HEK293 (cell line): Measurements from ENCODE around the gene LRRC4C.

Experiments used
- CTCF ChIA-PET: fragments of 350-600 bp; formaldehyde crosslinking; extraction: SDS; loops from one replicate; lab custom pipeline; 2021; ENCODE audit warnings: antibody characterized with exemption; lab: Yijun Ruan, JAX
- POLR2A ChIA-PET: fragments of 300-600 bp; formaldehyde crosslinking; extraction: SDS; loops from one replicate; lab custom pipeline; 2020; ENCODE audit warnings: antibody characterized with exemption, inconsistent platforms; lab: Yijun Ruan, JAX
- H3K27ac ChIP-seq: fragments of 200-500 bp; sonication (Bioruptor generic); 2 replicates; pipeline ENCODE4 v1.5.1; 2014; ENCODE audit warnings: low read depth, low read length, control low read depth, inconsistent platforms; ENCODE audit errors: extremely low read depth
- H3K36me3 ChIP-seq, 2 experiments: fragments of 200-500 bp in 1 of 2; sonication (Bioruptor generic) in 1 of 2; 1 replicate in 1 of 2; 2 replicates in 1 of 2; pipeline ENCODE4 v1.5.1; 2014 to 2017; ENCODE audit warnings: inconsistent platforms in 2 of 2, low read length in 2 of 2; ENCODE audit not compliant: control insufficient read depth in 2 of 2, insufficient read depth in 1 of 2
- H3K4me1 ChIP-seq: fragments of 200-500 bp; sonication (Bioruptor generic); 2 replicates; pipeline ENCODE4 v1.5.1; 2014; ENCODE audit warnings: mild to moderate bottlenecking, low read length, inconsistent platforms; ENCODE audit not compliant: control insufficient read depth, insufficient read depth
- H3K4me3 ChIP-seq: 2 replicates; pipeline ENCODE4 v1.5.1; 2011; ENCODE audit warnings: low read depth, mild to moderate bottlenecking, control low read depth, low read length, moderate library complexity
- H3K9me3 ChIP-seq: fragments of 200-500 bp; sonication (Bioruptor generic); 2 replicates; pipeline ENCODE4 v1.5.1; 2014; ENCODE audit warnings: low read depth, low read length, inconsistent platforms; ENCODE audit not compliant: control insufficient read depth, insufficient read depth
- GLIS2 ChIP-seq: fragments of 450-650 bp; formaldehyde crosslinking; IDR thresholded peaks from 2 replicates; pipeline ENCODE4 v1.5.1; 2016; ENCODE audit warnings: missing biosample characterization, missing genetic modification characterization
- HIC1 ChIP-seq: fragments of 450-650 bp; formaldehyde crosslinking; IDR thresholded peaks from 2 replicates; pipeline ENCODE4 v1.5.1; 2016; ENCODE audit warnings: missing biosample characterization, missing genetic modification characterization
- IKZF3 ChIP-seq: fragments of 450-650 bp; IDR thresholded peaks from 2 replicates; pipeline ENCODE4 v1.5.0; 2018; ENCODE audit warnings: missing biosample characterization, mild to moderate bottlenecking, missing genetic modification characterization, moderate library complexity
- KLF1 ChIP-seq: fragments of 450-650 bp; formaldehyde crosslinking; IDR thresholded peaks from 2 replicates; pipeline ENCODE4 v1.5.1; 2016; ENCODE audit warnings: missing biosample characterization, missing genetic modification characterization
- MEIS1 ChIP-seq: sonication (generic); formaldehyde crosslinking; IDR thresholded peaks from 2 replicates; pipeline ENCODE4 v1.8.1; 2022; ENCODE audit warnings: missing genetic modification reagents, mild to moderate bottlenecking, borderline replicate concordance
- MYNN ChIP-seq: fragments of 450-650 bp; formaldehyde crosslinking; IDR thresholded peaks from 2 replicates; pipeline ENCODE4 v1.5.1; 2016; ENCODE audit warnings: missing biosample characterization, missing genetic modification characterization, borderline replicate concordance
- OSR2 ChIP-seq: fragments of 450-650 bp; formaldehyde crosslinking; IDR thresholded peaks from 2 replicates; pipeline ENCODE4 v1.5.1; 2016; ENCODE audit warnings: missing biosample characterization, missing genetic modification characterization
- PRDM10 ChIP-seq: fragments of 450-650 bp; formaldehyde crosslinking; IDR thresholded peaks from 2 replicates; pipeline ENCODE4 v1.5.1; 2016; ENCODE audit warnings: missing biosample characterization, missing genetic modification characterization
- RBAK ChIP-seq: fragments of 450-650 bp; formaldehyde crosslinking; IDR thresholded peaks from 2 replicates; pipeline ENCODE4 v1.5.1; 2016; ENCODE audit warnings: missing biosample characterization, missing genetic modification characterization
- REPIN1 ChIP-seq: fragments of 450-650 bp; formaldehyde crosslinking; IDR thresholded peaks from 2 replicates; pipeline ENCODE4 v1.5.1; 2017; ENCODE audit warnings: missing biosample characterization, missing genetic modification characterization, low read depth
- YY1 ChIP-seq: fragments of 450-650 bp; formaldehyde crosslinking; IDR thresholded peaks from 2 replicates; pipeline ENCODE4 v1.5.1; 2018; ENCODE audit warnings: missing biosample characterization, missing genetic modification characterization
- YY2 ChIP-seq: fragments of 450-650 bp; formaldehyde crosslinking; IDR thresholded peaks from 2 replicates; pipeline ENCODE4 v1.5.1; 2016; ENCODE audit warnings: missing biosample characterization, missing genetic modification characterization
- ZBTB1 ChIP-seq: fragments of 450-650 bp; formaldehyde crosslinking; IDR thresholded peaks from 2 replicates; pipeline ENCODE4 v1.5.1; 2016; ENCODE audit warnings: missing biosample characterization, missing genetic modification characterization
- ZBTB48 ChIP-seq: fragments of 450-650 bp; formaldehyde crosslinking; IDR thresholded peaks from 2 replicates; pipeline ENCODE4 v1.5.1; 2016; ENCODE audit warnings: missing biosample characterization, missing genetic modification characterization
- ZNF148 ChIP-seq: fragments of 450-650 bp; formaldehyde crosslinking; IDR thresholded peaks from 2 replicates; pipeline ENCODE4 v1.5.0; 2017; ENCODE audit warnings: missing biosample characterization, missing genetic modification characterization, borderline replicate concordance
- ZNF169 ChIP-seq: fragments of 450-650 bp; formaldehyde crosslinking; IDR thresholded peaks from 2 replicates; pipeline ENCODE4 v1.5.1; 2016; ENCODE audit warnings: missing biosample characterization, missing genetic modification characterization
- ZNF24 ChIP-seq: fragments of 450-650 bp; formaldehyde crosslinking; IDR thresholded peaks from 2 replicates; pipeline ENCODE4 v1.5.1; 2016; ENCODE audit warnings: missing biosample characterization, missing genetic modification characterization
- ZNF416 ChIP-seq: fragments of 450-650 bp; formaldehyde crosslinking; IDR thresholded peaks from 2 replicates; pipeline ENCODE4 v1.5.1; 2016; ENCODE audit warnings: missing biosample characterization, missing genetic modification characterization
- ZNF473 ChIP-seq: fragments of 450-650 bp; formaldehyde crosslinking; IDR thresholded peaks from 2 replicates; pipeline ENCODE4 v1.5.1; 2017; ENCODE audit warnings: missing biosample characterization, missing genetic modification characterization
- ZNF610 ChIP-seq: fragments of 450-650 bp; formaldehyde crosslinking; IDR thresholded peaks from 2 replicates; pipeline ENCODE4 v1.5.1; 2016; ENCODE audit warnings: missing biosample characterization, missing genetic modification characterization, borderline replicate concordance
- ZNF626 ChIP-seq: fragments of 450-650 bp; sonication (Bioruptor Pico); formaldehyde crosslinking; IDR thresholded peaks from 2 replicates; pipeline ENCODE4 v1.5.1; 2018; ENCODE audit warnings: missing biosample characterization, missing genetic modification characterization, inconsistent platforms
- ZNF670 ChIP-seq: fragments of 450-650 bp; formaldehyde crosslinking; IDR thresholded peaks from 2 replicates; pipeline ENCODE4 v1.5.1; 2016; ENCODE audit warnings: missing biosample characterization, missing genetic modification characterization, low read depth
- ZNF692 ChIP-seq: fragments of 450-650 bp; formaldehyde crosslinking; IDR thresholded peaks from 2 replicates; pipeline ENCODE4 v1.5.1; 2016; ENCODE audit warnings: missing biosample characterization, missing genetic modification characterization
- ZNF776 ChIP-seq: fragments of 450-650 bp; formaldehyde crosslinking; IDR thresholded peaks from 2 replicates; pipeline ENCODE4 v1.5.0; 2017; ENCODE audit warnings: missing biosample characterization, missing genetic modification characterization, borderline replicate concordance
- ZNF792 ChIP-seq: fragments of 450-650 bp; formaldehyde crosslinking; IDR thresholded peaks from 2 replicates; pipeline ENCODE4 v1.5.1; 2016; ENCODE audit warnings: missing biosample characterization, missing genetic modification characterization

LRRC4C gene

GRCh38 chr11:41301023-41301422, 158.4 kb downstream of the LRRC4C start:
- H3K9me3 ChIP-seq, result no peaks in the 10 kb centered on the region
- no peaks in the 10 kb centered on the region for H3K36me3 ChIP-seq
- TF ChIP-seq ZBTB48 (tag by site-specific recombination), result no peak
- TF ChIP-seq OSR2 (tag by site-specific recombination), result no peak
- TF ChIP-seq ZNF169, result no peak
- no peak for TF ChIP-seq RBAK
- TF ChIP-seq ZNF148, result no peak
- no peak for TF ChIP-seq ZNF670 (tag by site-specific recombination)
- TF ChIP-seq HIC1, result no peak
- TF ChIP-seq ZNF776, result no peak
- TF ChIP-seq ZNF610 (tag by site-specific recombination), result no peak
- TF ChIP-seq YY1 (tag by site-specific recombination), result no peak
- no peak for TF ChIP-seq ZNF626
- TF ChIP-seq MYNN, result no peak
- no peak for TF ChIP-seq REPIN1 (tag by site-specific recombination)
- TF ChIP-seq KLF1 (tag by site-specific recombination), result no peak
- no peaks in the 10 kb centered on the region for H3K4me1 ChIP-seq
- POLR2A ChIA-PET, result no interaction called here
- CTCF ChIA-PET, result interaction anchor here (0.7 kb wide), 2 partner anchors 1106 to 1864 kb away, joined by 3 read pairs; no protein-coding TSS in a partner anchor
- no peak overlapping the region for H3K27ac ChIP-seq
- H3K4me3 ChIP-seq, result no peak overlapping the region

- Histone ChIP-seq H3K36me3 (no peaks in the 10 kb centered on the region), H3K27ac (no peak overlapping the region), H3K4me1 (no peaks in the 10 kb centered on the region), H3K4me3 (no peak overlapping the region), H3K9me3 (no peaks in the 10 kb centered on the region)
- CTCF ChIA-PET, result no interaction called here
- POLR2A ChIA-PET, result no interaction called here
- TF ChIP-seq ZNF692 (tag by site-specific recombination) (no peak), ZNF792 (no peak), MEIS1 (CRISPR knock-in tag) (no peak), PRDM10 (tag by site-specific recombination) (no peak), ZNF416 (tag by site-specific recombination) (no peak), IKZF3 (no peak), HIC1 (no peak), ZBTB1 (tag by site-specific recombination) (no peak), ZNF473 (tag by site-specific recombination) (no peak), ZNF24 (tag by site-specific recombination) (no peak), YY2 (no peak), GLIS2 (tag by site-specific recombination) (no peak)
Measured at GRCh38 chr11:41289408-41289807, 170.0 kb downstream of the LRRC4C start.
